NCI-H1694 (cell line): ENCODE results near the gene GFOD2.

ENCODE experiments used
- DNase-seq: peaks from one replicate; lab custom pipeline; 2025; lab: John Stamatoyannopoulos, UW

GFOD2 gene

DNA sequence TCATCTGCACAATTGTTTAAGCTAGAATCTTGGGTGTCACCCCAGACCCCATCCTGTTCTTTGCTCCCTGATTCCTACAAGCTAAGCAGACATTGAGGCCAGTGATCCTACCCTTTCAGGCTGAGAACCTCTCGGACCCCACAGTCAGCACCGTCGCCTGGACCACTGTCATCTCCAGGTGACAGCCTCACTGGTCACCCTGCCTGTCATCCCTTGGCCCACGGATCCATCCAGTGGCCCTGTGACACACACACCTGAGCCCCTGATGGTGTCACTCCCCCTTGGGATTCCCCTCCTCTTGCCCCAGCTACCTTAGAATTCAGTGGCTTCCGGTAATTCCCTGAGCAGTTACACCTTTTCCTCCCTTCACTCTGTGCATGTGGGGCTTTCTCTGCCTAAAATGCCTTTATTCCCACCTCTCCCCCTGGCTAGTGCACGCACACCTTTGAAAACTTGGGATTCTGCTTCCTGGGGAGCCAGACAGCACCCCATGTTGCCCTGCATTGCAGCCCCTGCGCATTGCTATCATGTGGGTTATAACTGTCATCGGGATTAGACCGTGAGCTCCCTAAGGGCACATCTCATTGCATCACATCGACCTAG is 49.5 kb downstream of the GFOD2 start:
- DNase-seq = no peak

DNA sequence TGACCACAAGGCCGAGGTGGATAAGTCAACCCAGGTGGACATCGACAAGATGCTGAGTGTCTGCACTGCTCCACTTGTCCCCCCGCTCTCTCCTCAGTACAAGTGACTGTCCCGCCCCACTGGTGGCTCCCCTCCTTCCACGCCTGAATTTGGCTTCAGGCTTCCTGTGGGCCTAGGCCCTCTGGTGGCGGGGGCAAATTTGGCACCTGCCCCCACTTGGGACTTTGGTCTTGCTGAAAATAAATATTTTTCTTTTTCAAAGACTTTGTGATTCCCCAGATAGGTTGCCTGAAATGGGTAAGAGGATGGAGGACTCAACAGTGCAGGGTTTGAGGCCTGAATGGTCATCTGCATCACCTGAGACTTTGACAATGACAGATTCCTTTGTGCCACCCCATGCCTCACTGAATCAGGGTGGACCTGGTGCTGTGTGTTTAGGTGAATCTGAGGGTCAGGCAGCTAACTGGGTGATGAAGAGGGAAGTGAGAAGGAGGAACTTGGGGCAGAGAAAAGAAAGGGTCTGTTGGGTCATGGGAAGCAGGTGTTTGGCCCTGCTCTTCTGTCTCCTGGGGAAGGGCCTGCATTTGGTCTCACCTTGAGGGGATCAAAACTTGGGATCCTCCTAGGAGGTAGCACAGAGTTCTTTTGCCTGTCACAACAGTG is 50.5 kb downstream of the GFOD2 start:
- DNase-seq = no peak

DNA sequence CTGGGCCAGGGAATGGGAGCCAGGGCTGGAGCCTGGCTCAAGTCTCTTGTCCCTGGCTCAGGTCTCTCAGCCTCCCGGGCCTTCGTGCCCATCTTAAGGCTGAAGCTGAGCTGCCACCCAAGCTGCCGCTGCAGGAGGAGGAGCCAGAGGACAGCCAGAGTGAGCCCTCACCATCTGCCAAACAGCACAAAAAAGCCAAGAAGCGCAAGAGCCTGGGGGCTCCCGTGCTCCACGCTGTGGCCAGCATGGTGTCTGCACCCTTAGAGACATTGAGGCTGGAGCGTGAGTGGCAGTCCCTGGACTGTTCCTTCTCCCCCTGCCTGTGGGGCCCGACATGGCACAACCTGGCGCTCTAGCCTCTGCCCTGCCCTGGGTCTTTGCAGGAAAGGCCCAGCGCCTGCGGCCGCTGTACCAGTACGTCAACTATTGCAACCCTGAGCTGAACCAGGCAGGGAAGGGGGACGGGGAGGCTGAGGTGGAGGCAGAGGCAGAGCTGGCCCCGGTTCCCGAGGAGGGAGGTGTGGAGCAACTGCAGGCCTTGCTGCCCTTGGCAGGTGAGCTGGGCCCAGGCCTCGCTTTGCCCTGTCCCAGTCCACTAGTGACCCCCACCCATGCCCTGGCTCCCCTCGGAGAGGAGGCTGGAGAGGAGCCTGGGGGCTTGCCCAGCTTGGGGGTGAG is 51.2 kb downstream of the GFOD2 start:
- DNase-seq = peak; percentile 88

DNA sequence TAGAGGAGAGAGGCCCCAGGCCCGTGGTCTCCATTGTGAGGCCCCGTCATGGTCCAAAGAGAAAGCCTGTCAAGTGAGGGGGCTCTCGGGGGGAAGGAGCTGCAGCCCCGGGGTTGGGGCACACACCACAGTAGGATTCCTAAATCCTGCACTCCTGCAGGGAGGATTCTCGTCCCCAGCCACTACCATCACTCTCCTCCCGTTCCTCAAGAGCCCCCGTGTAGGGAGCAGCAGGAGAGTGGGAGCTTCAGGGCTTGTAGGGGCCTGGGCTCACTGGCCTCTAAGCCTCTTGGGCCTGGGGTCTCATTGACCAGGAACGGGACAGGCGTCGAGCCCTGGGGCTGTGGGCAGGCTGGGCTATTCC is 51.7 kb downstream of the GFOD2 start:
- no peak for DNase-seq

DNA sequence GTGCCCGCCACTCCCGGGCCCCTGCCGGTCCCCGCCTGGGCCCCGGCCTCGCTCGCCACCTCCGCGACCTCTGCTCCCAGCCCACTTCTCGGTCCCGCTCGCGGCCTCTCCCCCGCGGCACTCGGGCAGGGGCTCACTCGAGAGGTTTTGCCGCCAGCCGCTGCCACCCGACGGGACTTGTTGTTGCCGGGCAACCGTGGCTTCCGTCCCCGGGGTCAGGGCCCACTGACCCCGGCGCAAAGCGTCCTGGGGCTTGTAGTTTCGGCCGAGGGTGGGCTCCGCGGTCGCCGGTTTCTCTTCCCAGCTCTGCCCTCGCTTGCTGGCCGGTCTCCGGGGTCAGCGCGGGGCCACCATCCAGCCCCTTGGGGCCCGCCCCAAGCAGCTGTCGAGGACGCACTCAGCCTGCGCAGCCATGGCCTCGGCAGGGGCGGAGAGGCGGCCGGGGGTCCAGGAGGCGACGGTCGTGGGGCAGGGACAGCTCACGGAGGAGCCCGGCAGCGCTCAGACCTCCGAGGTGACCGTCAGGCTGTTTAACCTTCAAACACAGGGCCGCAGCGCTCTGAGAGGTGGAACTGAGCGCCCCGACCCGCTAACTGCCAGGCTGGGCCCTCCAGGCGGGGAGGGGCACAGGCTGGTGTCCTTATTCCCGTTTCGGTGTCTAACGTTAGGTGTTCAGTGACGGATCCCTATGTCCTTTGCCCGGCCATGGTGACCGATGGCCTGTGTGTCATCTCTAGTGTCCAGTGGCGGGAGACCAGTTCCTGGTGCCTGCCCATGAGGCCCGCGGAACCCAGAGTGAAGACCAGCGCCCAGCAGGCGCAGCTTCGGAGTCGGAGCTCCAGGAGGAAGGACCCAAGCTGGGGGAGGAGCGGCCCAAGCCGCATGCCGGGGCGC is 52.3 kb downstream of the GFOD2 start, which contains the start of the genes C16orf86 and ENKD1:
C16orf86 (plus strand) TSS at position 256 of the 894 bp plus-strand sequence; CDS start at position 413, 157 bp downstream.
ENKD1 (minus strand) TSS at position 192 of the 894 bp plus-strand sequence. CDS start 308 bp downstream, outside the sequence.
- DNase-seq = peak; percentile 48

DNA sequence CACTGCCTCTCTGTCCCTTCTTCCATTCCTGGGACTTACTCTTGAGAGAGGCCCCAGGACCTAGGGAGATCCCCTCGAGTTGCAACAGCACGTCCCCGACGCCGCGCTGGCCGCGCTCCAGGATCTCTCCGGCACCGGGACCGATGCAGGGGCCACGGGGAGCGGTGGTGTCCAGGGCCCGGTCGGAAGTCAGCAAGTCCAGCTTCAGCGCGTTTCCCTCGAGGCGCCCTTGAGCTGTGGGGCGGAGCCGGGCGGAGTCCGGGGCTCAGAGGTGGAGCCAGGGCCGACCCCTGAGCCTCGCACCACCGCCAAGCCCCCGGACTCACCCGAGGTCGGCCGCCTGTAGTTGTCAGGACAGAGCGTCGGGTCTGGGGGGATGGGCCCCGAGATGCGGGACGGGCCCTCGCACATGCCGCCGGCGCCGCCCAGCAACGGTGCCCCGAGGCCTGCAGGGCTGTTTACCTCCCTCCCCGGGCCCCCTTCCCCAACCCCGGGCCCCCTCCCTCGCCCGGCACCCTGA is 53.0 kb downstream of the GFOD2 start:
- DNase-seq = no peak

DNA sequence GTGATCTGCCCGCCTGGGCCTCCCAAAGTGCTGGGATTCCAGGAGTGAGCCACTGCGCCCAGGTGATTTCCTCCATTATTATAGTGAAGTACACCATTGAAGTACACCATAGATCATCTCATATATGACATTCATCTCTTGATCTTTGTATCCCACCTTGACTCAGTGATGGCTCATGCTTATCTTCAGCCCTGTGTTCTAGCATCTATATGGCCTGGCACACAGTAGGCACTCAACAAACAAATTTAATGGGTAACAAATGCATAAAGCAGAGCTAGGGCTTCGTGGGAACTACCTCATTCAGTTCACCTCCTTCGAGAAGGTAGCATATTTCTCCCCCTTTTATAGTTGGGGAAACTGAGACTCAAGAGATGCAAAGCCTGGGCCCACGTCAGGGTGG is 53.5 kb downstream of the GFOD2 start:
- DNase-seq = no peak

DNA sequence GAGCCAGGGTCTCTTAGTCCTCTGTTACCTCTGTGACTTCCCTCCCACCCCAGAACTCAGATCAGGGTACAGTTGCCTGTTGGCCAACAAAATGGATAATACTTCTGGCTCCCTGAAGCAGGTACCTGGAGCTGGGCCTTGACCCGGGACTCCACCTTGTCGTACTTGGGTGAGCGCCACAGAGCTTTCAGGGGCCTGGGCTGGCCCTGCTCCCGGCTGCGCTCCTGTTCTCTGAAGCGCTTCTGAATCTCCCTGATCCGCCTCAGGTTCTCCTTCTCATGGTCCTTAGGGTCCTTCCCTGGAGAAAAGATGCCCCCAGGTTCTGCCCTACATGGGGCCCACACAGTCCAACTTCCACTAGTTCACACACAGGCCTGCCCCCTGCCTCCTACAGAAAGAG is 54.2 kb downstream of the GFOD2 start:
- no peak for DNase-seq

DNA sequence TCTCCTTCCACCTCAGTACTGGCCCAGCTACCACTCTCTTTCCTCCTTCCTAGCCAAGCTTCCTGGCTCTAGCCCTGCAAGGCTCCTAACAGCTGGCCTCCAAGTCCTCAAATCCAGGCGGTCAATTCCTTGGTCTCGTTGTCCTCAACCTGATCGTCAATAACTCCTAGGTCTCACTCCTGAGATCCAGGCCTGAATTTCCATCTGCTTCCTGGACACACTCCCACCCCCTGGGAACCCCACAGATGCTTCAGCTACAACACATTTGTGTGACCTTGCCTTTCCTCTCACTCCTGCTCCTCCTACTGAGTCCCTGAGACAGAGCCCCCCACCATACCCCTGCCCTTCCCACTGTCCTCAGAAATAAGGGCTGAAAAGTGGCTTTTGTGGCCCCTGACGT is 54.9 kb downstream of the GFOD2 start:
- no peak for DNase-seq

DNA sequence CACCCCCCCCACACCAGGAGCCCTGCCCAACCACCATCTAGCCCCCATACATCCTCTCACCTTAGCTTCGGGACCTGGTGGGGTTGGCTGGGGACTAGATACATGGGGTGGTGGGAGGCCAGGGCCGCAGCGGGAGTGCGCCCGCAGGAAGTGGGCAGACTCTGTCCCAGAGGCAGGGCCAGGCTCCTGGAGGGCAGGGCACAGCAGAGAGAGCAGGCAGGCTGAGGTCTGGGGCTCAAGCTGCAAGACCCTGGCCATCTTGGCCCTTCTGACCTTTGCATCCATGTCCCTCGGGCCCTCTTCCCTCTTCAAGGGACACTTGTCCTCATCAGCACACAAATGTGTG is 55.3 kb downstream of the GFOD2 start:
- DNase-seq = no peak

DNA sequence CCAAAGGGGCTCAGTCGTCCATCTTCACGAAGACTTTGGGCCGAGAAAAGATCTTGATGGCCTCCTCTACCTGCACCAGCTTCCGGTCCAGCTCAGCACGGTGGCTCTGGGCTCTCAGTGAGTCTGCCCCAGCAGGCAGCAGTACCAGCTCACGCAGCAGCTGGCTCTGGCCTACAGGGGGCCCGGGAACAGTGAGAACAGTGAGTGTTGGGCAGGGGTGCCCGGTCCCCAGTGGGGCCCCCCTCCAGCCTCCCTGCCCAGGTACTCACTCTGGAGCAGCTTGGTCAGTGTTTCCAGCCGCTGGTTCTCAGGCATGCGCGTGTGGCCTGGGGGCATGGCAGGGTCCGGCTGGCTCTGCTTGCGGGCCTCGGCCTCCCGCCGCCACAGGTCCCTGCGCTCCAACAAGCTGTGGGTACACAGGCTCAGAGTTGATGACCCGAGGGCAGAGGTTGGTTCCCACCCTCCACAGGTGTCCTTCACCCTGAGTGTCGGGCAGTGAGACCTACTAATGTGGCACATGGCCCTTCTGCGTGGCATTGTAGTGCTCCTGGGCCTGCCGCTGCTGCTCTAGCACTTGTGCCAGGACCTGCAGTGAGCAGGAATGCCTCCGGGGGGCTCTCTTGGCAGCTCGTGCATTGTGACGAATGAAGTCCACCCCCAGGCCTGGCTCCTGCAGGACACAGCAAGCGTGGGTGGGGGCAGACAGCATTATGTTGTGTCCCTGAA is 55.8 kb downstream of the GFOD2 start:
- no peak for DNase-seq

DNA sequence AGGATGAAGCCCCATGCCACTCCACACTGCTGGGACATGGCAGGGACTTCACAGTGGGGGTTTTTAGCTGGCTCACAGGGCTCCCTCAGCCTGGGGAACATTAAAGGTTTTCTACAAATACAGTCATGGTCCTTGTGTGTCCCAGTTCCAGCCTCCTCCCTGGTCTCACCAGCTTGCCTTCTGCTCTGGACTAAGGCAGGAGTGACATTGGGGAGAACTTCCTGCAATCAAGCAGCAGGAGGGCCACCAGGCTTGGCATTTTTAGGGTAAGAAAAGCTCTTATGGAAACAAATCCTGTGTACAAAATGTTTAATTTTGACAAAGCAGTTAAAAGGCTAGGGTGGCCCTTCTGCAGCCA is 56.5 kb downstream of the GFOD2 start:
- DNase-seq = no peak

DNA sequence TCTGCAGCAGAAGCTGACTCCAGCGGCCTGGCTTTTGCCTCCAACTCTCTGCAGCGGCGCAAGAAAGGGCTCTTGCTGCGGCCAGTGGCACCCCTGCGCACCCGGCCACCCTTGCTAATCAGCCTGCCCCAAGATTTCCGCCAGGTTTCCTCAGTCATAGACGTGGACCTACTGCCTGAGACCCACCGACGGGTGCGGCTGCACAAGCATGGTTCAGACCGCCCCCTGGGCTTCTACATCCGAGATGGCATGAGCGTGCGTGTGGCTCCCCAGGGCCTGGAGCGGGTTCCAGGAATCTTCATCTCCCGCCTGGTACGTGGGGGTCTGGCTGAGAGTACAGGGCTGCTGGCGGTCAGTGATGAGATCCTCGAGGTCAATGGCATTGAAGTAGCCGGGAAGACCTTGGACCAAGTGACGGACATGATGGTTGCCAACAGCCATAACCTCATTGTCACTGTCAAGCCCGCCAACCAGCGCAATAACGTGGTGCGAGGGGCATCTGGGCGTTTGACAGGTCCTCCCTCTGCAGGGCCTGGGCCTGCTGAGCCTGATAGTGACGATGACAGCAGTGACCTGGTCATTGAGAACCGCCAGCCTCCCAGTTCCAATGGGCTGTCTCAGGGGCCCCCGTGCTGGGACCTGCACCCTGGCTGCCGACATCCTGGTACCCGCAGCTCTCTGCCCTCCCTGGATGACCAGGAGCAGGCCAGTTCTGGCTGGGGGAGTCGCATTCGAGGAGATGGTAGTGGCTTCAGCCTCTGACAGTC is 57.0 kb downstream of the GFOD2 start:
- DNase-seq = no peak

DNA sequence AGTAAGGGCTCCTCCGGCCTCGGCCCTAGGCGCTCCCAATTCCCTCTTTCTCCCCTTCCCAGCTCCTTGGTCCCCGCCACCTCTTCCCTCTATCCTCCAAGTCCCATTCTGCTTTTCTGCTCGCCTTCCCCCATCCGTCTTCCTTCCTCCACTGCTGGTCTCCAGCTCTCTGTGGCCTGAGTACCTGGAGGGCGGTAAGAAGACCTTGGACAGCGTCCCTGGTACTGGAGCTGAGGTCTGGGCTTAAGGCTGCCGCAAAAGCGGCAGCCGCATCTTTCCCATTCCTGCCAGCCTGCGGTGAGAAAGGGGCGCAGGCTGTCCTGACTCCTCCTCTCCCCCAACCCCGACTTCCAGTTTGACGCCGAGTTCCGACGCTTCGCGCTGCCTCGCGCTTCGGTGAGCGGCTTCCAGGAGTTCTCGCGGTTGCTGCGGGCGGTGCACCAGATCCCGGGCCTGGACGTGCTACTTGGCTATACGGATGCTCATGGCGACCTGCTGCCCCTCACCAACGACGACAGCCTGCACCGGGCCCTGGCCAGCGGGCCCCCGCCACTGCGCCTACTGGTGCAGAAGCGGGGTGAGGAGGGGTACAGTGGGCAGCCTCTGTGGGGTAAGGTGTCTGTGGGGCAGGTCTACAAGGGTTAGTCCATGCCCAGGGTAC is 57.9 kb downstream of the GFOD2 start:
- no peak for DNase-seq

DNA sequence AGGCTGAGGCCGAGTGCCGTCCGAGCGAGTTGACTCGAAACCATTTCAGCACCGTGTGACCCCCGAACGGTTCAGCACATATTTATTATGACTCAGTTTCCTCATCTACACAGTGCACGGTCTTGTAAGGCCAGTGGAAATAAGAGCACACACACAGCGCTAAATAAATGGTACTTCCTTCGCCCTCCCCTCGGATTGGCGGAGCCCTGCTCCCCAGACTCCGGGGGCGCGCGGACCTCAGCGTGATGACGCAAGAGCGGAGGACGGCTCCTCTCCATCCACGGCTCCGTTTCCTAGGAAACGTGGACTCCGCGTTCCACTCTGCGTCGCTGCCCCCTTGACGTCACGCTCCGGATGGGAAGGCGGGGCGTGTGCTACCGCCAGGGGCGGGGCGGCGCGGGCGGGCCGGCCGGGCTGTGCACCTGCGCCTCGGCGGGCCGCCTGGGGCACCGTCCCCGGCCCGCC is 58.5 kb downstream of the GFOD2 start, which contains the start of gene PARD6A:
PARD6A (plus strand) TSS at position 397 of the 465 bp plus-strand sequence. CDS start 79 bp downstream, outside the sequence.
- peak; percentile 86 for DNase-seq

DNA sequence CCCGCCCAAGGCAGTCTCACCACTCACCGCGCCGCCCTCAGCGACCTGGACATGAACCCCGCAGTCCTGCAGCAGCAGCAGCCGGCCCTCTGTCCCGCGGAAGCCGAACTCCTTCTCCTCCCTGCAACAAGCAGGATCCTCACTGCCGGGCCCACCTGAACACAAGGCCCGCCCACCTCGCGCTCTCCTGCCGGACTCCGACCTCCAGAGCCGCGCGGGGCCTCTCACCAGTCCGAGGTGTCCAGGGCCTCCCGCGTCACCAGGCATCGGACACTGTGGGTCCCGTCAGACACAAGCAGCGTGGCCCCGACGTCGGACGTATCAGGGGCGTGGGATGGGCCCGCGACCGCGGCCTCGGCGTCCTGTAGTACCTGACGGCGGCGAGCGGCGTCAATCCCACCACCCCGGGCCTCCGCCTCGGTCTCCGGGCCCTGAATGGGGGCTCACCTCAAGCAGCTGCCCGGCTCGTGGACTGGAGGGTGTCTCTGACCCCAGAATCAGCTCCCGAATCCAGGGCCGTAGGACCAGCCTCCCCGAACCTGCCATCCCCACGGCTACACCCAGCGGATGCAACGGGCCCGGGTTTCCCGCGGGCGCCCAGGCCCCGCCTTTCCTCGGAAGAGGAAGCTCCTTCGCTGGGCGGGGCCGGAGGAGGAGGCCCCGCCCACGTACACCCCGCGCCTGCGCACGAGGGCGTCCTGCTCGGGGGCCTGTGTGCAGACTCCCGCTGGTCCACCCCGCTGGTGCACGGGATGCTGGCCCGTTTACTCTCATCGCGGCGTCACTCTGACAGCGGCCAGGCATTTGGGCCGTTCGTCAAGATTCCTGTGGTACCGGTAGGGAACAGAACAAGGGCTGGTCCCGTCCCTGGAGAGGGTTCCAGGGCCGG is 59.2 kb downstream of the GFOD2 start, which contains the start of gene ACD:
ACD (minus strand) TSS at position 586 of the 889 bp plus-strand sequence; CDS start at position 546, 40 bp downstream.
- peak; percentile 74 for DNase-seq

DNA sequence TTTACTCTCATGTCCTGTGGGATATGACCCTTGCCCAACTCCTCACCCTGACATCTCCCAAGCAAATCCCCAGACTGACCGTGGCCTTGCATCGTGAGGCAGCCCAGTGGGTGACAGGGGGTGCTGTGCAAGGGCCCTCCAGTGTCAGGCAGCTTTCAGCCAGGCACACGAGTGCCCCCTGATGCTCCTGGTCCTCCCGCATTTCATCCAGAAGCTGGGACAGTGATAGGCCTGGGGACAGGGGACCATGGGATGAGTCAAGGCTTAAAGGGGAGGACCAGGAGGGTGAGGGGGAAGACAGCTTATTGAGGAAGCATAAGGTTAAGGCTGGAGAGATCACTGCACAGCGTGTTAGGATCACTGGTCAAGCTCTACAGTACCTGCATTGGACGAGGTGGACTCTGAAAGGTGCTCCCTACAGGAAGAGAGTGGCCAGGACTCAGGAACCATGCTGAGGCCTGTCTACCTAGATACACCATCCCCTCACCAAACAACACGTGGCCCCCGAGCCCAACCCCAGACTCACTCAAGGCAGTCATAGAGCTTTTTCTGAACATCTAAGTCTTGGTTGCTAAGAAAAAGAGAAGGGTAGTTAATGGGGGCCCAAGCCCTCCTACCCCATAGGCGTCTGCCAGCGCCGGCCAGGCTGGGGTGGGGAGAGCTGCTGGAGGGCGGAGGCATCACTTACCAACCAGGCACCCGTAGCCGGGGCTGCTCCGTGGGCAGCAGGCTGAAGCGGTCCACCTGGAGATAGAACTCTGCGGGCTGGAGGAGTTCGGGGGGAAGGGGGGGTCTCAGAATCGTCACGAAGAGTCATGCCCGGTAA is 60.1 kb downstream of the GFOD2 start:
- DNase-seq = no peak
